GM12878 (cell line): Measurements from ENCODE around the gene FAM161A. TPM values are rescaled to one million over a fixed set of nuclear protein-coding genes. Genes with fewer than 3 reads are reported as not detected.

ENCODE experiments used
- ASH2L ChIP-seq: fragments of 300-600, 200-600 bp; sonication (generic); IDR thresholded peaks from 2 replicates; pipeline ENCODE4 v1.6.1; 2017; ENCODE audit warnings: low read depth, mild to moderate bottlenecking, borderline replicate concordance
- BCL3 ChIP-seq: IDR thresholded peaks from 2 replicates; pipeline ENCODE4 v1.6.1; 2011; ENCODE audit warnings: borderline replicate concordance, low read depth, mild to moderate bottlenecking, moderate library complexity, low read length; ENCODE audit not compliant: insufficient read depth, poor library complexity, severe bottlenecking
- CEBPB ChIP-seq, 2 experiments: fragments of 150-350 bp in 1 of 2; IDR thresholded peaks; 2 replicates each; pipeline ENCODE4 v1.6.1; 2012 to 2014; ENCODE audit warnings: low read depth in 2 of 2, low read length in 2 of 2, borderline replicate concordance in 1 of 2, inconsistent platforms in 1 of 2
- DPF2 ChIP-seq: fragments of 450-650 bp; IDR thresholded peaks from 2 replicates; pipeline ENCODE4 v1.6.1; 2017; ENCODE audit warnings: mild to moderate bottlenecking
- EP300 ChIP-seq, 2 experiments: fragments of 150-350 bp in 1 of 2; IDR thresholded peaks; 2 replicates each; pipeline ENCODE4 v1.6.1; 2011 to 2012; ENCODE audit warnings: low read depth in 2 of 2, low read length in 2 of 2, borderline replicate concordance in 1 of 2, improper control_type of control experiment in 1 of 2, inconsistent platforms in 1 of 2; ENCODE audit not compliant: control insufficient read depth in 1 of 2
- HDGF ChIP-seq: fragments of 450-650 bp; IDR thresholded peaks from 2 replicates; pipeline ENCODE4 v1.6.1; 2016; ENCODE audit warnings: antibody characterized with exemption
- IRF3 ChIP-seq: fragments of 450-650 bp; IDR thresholded peaks from 2 replicates; pipeline ENCODE4 v1.6.1; 2014; ENCODE audit warnings: mild to moderate bottlenecking
- LARP7 ChIP-seq: fragments of 450-650 bp; IDR thresholded peaks from 2 replicates; pipeline ENCODE4 v1.6.1; 2017; ENCODE audit warnings: mild to moderate bottlenecking
- MLLT1 ChIP-seq: fragments of 450-650 bp; IDR thresholded peaks from 2 replicates; pipeline ENCODE4 v1.6.1; 2016; ENCODE audit warnings: mild to moderate bottlenecking
- MTA2 ChIP-seq: fragments of 450-650 bp; IDR thresholded peaks from 2 replicates; pipeline ENCODE4 v1.6.1; 2016; ENCODE audit warnings: low read depth, mild to moderate bottlenecking, moderate library complexity
- MXI1 ChIP-seq: fragments of 150-350 bp; IDR thresholded peaks from 2 replicates; pipeline ENCODE4 v1.6.1; 2011; ENCODE audit warnings: low read depth, mild to moderate bottlenecking, inconsistent platforms, low read length, improper control_type of control experiment
- PKNOX1 ChIP-seq: fragments of 450-650 bp; IDR thresholded peaks from 2 replicates; pipeline ENCODE4 v1.6.1; 2016; ENCODE audit warnings: mild to moderate bottlenecking
- SIX5 ChIP-seq: IDR thresholded peaks from 2 replicates; pipeline ENCODE4 v1.6.1; 2011; ENCODE audit warnings: mild to moderate bottlenecking, low read depth, low read length, moderate library complexity; ENCODE audit not compliant: severe bottlenecking
- SP1 ChIP-seq: IDR thresholded peaks from one replicate; pipeline ENCODE4 v1.6.1; 2011; ENCODE audit warnings: low read depth, low read length
- STAT3 ChIP-seq: IDR thresholded peaks from 2 replicates; pipeline ENCODE4 v1.6.1; 2011; ENCODE audit warnings: low read depth, low read length, improper control_type of control experiment
- TARDBP ChIP-seq: IDR thresholded peaks from 2 replicates; pipeline ENCODE4 v1.6.1; 2016; ENCODE audit warnings: borderline replicate concordance
- TBL1XR1 ChIP-seq: IDR thresholded peaks from 2 replicates; pipeline ENCODE4 v1.6.1; 2012; ENCODE audit warnings: low read depth, low read length, improper control_type of control experiment
- TCF7 ChIP-seq: IDR thresholded peaks from 2 replicates; pipeline ENCODE4 v1.6.1; 2014; ENCODE audit warnings: antibody characterized with exemption, borderline replicate concordance
- ZBTB11 ChIP-seq: fragments of 450-650 bp; formaldehyde crosslinking; IDR thresholded peaks from 2 replicates; pipeline ENCODE4 v1.5.0; 2022; ENCODE audit warnings: mild to moderate bottlenecking, missing genetic modification characterization
- polyA plus RNA-seq, 11 experiments: library from polyadenylated mRNA; depleted of rRNA in 4 of 11; unstranded in 6 of 11; stranded (reverse) in 5 of 11; fragments of >200 nt; fragmentation: Nextera tagmentation in 4 of 11; fragmentation: Illumina TruSeq in 1 of 11; extraction: Ambion mirVana in 4 of 11; extraction: Trizol in 1 of 11; gene quantifications; 1 replicate in 1 of 11; 2 replicates in 10 of 11; pipeline versions ENCODE4 v1.2.1 to v1.2.3, GENCODE V29; 2011 to 2016; ENCODE audit warnings: inconsistent platforms in 2 of 11, missing spikeins in 2 of 11, low read depth in 1 of 11
- total RNA-seq, 4 experiments: library from RNA; depleted of rRNA in 3 of 4; stranded (reverse); fragments of >200 nt in 3 of 4; fragmentation: Illumina TruSeq in 1 of 4; extraction: Trizol in 1 of 4; gene quantifications; 2 replicates each; pipeline versions ENCODE4 v1.2.1 to v1.2.3, GENCODE V29; 2013 to 2021

The FAM161A gene
- total and polyA plus RNA-seq, 10 of the 15 experiments (the other 5 are each of a cell fraction or from before 2014, with no cell fraction given), result 2.2 to 12.2 (median 8.9) TPM

GRCh38 chr2:61853847-61854563, at the start of gene FAM161A (continued):
- TF ChIP-seq MLLT1 (no peak), CEBPB (IDR thresholded peaks at IDR 0.05; ENCODE audit: borderline replicate concordance in 1 of 2, low read depth in 2 of 2, low read length in 2 of 2) (no peak), IRF3 (no peak), HDGF (peak; percentile 24; the same call in 1 of the 2 replicates), MTA2 (0 out of 2 replicates have a peak, but pooled peaks have one; percentile 4), ZBTB11 (CRISPR knock-in tag) (no peak), BCL3 (no peak), TCF7 (no peak), PKNOX1 (no peak), EP300 (IDR thresholded peaks at IDR 0.05; ENCODE audit: borderline replicate concordance in 1 of 2, control insufficient read depth in 1 of 2, low read depth in 2 of 2, low read length in 2 of 2) (no peak), TARDBP (0 out of 2 replicates have a peak, but pooled peaks have one; percentile 37), ASH2L (peak; percentile 44; the same call in 1 of the 2 replicates), STAT3 (peak; percentile 57; the same call in 1 of the 2 replicates), DPF2 (no peak), SP1 (no peak), LARP7 (peak; percentile 83), SIX5 (peak; percentile 31), MXI1 (peak; percentile 98), TBL1XR1 (no peak)
